DMS 273 (cell line): ENCODE data around the gene CNTRL.
"Not testable (repeated sequence)": the region's sequence is repeated elsewhere in the genome, so short reads cannot be mapped to it uniquely, and the experiment has no call there.

Experiments used
- DNase-seq: peaks from one replicate; lab custom pipeline; 2025; ENCODE audit not compliant: unreplicated experiment; lab: John Stamatoyannopoulos, UW

The CNTRL gene

DNA sequence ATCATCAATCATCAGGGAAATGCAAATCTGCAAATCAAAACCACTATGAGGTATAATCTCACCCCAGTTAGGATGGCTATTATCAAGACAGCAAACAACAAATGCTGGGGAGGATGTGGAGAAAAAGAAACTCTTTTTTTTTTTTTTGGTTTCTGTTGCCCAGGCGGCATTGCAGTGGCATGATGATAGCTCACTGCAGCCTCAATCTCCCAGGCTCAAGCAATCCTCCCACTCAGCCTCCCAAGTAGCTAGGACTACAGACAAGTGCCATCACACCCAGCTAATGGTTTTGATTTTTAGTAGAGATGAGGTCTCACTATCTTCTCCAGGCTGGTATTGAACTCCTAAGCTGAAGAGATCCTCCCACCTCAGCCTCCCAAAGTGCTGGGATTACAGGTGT is 5.4 kb upstream of the CNTRL start:
- no peak for DNase-seq

- no peak for DNase-seq
These were observed 3.4 kb upstream of the CNTRL start for GRCh38 chr9:121071370-121071755.

GRCh38 chr9:121071756-121072421 is 2.9 kb upstream of the CNTRL start:
- peak; percentile 3 for DNase-seq

- DNase-seq = peak; percentile 27
These were observed 1.7 kb upstream of the CNTRL start for GRCh38 chr9:121073038-121073437.

DNA sequence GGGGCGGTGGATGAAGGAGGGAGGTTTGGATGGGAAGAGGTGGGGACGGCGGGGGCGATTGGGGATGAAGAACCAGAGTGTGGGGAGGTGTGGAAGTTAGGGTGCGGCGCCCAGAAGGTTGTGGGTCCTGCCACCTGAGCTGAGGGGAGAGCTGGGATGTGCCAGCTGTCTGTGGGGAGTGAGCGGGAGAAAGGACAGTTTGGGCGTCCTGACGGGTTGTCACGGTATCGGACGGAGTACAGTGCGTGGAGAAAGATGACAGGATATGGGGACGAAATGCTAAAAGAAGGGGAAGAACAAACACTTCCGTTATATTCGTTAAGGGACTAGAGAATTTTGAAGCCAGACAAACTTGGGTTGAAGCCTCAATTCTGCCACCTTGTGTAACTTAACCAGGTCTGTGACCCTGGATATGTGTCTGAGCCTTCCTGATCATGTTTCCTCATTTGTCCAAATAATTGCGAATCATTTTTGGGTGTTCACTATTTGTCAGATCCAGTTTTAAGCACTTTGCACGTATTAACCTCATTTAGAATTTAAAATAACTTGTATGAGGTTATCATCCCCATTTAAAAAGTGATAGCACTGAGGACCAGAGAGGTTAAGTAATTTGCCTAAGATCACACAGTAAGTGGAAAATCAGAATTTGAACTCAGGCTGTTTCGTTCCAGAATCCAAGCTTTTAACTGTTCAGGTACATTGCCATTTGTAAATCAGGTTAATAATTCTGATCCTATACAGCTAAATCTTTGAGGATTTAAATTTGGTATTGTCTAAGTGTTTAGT is 689 bp downstream of the CNTRL start:
- DNase-seq = peak; percentile 76

- no peak for DNase-seq
These were observed 7.3 kb downstream of the CNTRL start for GRCh38 chr9:121082075-121082474.

GRCh38 chr9:121085661-121086060 is 10.9 kb downstream of the CNTRL start:
- no peak for DNase-seq

DNA sequence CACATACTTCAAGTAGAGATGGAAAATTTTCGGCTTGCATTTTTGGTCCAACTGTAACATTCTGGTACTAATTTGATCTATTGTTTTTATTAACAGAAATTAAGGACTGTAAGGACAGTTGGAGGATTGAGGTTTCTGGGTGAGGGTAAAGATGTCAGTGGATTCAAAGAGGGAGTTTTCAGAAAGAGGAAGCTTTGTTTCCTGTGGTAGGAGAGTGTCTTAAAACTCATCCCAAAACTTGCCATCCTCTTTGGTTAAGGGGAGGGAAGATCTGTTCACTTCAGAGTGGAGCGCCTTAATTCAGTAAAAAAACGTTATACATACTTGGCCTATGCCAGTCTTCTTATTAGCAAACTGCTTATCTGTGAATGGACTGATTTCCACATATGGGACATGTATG is 13.8 kb downstream of the CNTRL start:
- DNase-seq = no peak

- not testable (repeated sequence) for DNase-seq
These were observed 16.0 kb downstream of the CNTRL start for GRCh38 chr9:121090743-121091142.

DNA sequence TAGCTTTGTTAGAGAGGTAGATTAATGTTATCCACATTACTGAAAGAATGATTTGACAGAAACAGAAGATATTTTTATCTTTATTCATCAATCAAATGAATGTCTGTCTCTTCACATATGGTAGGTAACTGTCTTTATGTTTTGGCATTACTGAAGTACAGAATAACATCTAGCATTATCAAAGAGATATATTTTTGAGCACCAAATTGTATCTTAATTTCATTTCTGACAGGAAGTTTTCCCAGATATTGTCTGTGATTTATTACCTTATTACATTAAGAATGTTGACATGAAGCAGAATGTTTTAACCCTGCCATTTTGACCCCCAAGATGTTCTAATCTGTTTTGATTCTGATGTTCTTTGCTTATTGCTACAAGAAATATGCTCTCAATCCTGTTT is 20.3 kb downstream of the CNTRL start:
- no peak for DNase-seq

DNA sequence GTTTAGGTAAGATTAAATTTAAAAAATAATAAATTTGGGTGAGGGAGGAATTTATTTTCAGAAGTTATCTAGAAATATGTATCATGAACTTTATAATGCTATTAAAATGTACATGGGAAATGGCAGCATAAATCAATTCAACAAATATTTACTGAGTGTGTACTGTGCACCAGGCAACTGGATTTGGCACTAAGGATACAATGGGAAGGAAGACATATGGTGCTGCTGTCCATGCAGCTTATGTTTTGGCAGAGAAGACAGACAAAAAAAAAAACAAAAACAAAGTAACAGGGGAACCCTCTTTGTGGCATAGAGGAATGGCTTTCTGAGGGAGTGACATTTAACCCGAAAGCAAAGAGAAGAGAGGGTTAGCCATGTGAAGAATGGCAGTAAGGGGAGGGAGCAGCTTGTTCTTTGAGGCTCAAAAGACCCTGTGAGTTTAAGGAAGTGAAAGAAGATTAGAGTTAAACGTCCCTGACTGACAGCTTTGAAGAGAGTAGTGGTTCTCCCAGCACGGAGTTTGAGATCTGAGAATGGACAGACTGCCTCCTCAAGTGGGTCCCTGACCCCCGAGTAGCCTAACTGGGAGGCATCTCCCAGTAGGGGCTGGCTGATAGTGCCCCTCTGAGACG is 23.9 kb downstream of the CNTRL start:
- no peak for DNase-seq

GRCh38 chr9:121104054-121104453 is 29.3 kb downstream of the CNTRL start:
- not testable (repeated sequence) for DNase-seq

GRCh38 chr9:121105531-121105930 is 30.8 kb downstream of the CNTRL start:
- no peak for DNase-seq

GRCh38 chr9:121107029-121107428 is 32.3 kb downstream of the CNTRL start:
- DNase-seq = peak; percentile 11

- no peak for DNase-seq
These were observed 33.1 kb downstream of the CNTRL start for GRCh38 chr9:121107881-121108280.

DNA sequence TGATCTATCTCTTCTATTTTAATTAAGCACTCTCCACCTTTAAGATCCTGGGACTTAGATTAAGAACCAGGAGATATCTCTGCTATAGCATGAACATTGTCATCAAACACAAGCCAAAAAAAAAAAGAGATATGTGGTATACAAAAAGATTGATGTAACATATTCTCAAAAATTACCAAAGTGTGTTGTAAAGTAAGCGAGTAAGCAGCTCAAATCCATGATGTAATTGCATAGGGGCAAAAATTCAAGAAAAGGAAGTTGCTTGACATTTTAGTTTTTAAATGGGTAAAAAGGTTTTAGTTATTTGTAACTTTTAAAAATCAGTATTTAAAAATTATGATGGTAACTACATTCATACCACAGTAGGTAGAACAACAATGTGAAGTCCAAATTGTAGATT is 40.7 kb downstream of the CNTRL start:
- no peak for DNase-seq

DNA sequence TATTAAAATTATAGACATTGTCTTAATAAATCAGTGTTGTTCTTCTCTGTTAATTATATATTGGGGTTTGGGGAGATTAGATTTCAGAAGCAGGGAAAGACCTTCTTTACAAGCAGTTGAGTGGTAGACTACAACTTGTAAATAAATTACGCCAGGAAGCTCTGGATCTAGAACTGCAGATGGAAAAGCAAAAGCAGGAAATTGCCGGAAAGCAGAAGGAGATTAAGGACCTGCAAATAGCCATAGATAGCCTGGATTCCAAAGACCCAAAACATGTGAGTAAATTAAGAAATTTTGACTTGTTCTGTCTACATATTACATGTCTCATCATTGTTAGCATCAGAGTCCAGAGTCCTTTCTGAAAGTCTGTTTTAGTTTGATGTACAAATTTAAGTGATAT is 43.5 kb downstream of the CNTRL start:
- DNase-seq = no peak

GRCh38 chr9:121120386-121120785 is 45.6 kb downstream of the CNTRL start:
- no peak for DNase-seq

DNA sequence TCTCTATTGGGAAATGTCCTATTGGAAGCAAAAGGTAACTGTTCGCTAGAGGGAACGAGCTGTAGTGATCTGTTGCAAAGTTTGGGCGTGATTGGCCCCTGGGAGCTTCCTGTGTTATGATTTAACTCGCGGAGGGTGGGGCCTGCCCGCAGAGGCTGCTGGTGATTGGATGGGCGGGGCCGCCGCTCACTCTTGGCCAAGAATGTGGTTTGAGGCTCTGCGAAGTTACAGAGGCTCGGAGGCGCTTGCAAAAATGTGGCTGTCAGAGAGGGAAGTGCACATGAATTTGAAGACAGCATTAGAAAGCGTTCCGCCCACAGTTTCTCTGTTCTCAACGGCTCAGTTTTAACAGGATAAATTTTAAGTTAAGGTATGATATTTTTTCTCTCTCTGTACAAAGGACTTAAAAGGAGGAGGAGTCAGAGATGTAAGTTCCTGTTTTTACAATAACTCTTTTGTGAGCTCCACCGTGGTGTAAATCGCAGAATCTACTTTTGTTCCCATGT is 46.9 kb downstream of the CNTRL start:
- peak; percentile 94 for DNase-seq

DNA sequence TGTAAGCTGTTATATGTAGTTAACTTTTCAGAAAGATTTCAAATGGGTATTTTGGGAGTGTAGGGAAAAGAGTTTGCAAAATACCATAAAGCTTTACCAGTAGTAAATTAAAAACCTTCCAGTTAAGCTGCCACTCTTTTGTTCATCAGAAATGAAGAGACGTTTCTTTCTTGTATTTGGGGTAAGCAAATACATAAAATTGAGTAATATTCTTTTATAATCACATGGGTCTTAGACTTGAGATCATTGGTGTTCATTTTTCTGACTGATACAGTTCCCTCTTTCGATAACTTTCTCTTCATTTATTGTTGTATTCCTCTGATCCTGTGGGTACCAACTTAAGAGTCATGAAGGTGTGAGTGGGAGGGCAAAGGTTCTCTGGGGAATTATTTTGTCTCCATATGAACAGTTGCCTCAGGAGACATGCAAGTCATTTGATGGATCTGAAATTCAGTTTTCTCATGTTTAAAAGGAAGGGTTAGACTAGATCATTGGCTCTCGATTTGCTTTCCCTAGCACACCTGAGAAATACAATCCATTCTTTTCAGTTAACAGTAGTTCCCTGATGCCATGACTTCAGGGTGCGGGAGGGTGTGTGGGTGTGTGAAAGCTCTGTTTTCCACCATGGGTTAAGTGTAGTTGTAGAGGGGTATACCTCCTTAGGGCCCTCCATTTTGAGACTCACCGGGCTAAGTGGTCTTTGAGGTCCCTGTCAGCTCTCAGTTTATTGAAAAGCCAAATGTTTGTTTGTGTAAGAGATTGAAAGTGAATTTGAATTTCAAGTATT is 47.7 kb downstream of the CNTRL start:
- DNase-seq = no peak

DNA sequence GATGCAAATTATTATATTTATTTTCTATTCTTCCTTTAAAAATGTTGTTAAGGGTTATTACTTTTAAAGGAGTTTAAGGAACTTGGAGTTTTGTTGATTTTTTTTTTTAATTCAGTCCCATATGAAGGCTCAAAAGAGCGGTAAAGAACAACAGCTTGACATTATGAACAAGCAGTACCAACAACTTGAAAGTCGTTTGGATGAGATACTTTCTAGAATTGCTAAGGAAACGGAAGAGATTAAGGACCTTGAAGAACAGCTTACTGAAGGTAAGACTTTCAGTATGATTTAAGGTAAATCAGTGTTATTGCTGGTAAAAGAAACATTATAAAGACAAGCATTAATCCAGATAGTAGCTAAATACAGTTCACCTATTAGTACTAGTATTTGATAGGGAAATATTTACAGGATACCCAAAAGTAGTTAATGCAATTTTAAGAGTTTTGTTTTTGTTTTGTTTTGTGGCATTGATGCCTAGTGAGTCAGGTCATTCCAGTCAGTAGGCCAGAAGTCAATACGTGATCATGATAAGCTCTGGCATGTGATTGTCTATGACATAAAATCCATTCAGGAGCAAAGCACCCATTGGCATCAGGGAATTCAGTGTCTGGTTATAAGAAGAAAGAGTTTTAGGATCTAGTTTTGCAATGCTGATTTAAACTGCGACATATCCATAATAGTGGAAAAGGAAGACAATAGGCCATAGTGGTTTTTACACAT is 49.2 kb downstream of the CNTRL start:
- no peak for DNase-seq
